Heart right ventricle (tissue), 16 donors: ENCODE results near the gene EHMT1. TPM values are rescaled to one million over a fixed set of nuclear protein-coding genes. Genes with fewer than 3 reads are reported as not detected.
A peak's percentile ranks its signal among the peaks of the same experiment; 100 is the strongest.

Experiments used
- ATAC-seq, 8 donors: fragments of 200-7000 bp; cut with Tn5 transposase; one replicate each; pipeline ENCODE4 v1.9.1; 2020; ENCODE audit warnings: mild to moderate bottlenecking in 8 of 8, moderate library complexity in 8 of 8, moderate number of reproducible peaks in 1 of 8
- DNase-seq, 2 donors: peaks; one replicate each; pipeline ENCODE4 v3.0.0-alpha.2; 2020
- H3K27ac ChIP-seq, 10 donors: fragments of 200-600 bp; sonication (generic) in 2 of 10; one replicate each; pipeline versions ENCODE4 v1.5.0 to v1.8.0; 2020 to 2022; ENCODE audit warnings: mild to moderate bottlenecking in 3 of 10
- H3K27me3 ChIP-seq, 7 donors: fragments of 200-600 bp; one replicate each; pipeline ENCODE4 v1.8.0; 2021 to 2022; ENCODE audit warnings: mild to moderate bottlenecking in 2 of 7
- H3K36me3 ChIP-seq, 9 donors: fragments of 200-600 bp; sonication (generic) in 1 of 9; one replicate each; pipeline versions ENCODE4 v1.5.0 to v1.8.0; 2020 to 2022; ENCODE audit warnings: mild to moderate bottlenecking in 2 of 9
- H3K4me1 ChIP-seq, 9 donors: fragments of 200-600 bp; sonication (generic) in 1 of 9; one replicate each; pipeline versions ENCODE4 v1.5.0 to v1.8.0; 2020 to 2022; ENCODE audit warnings: mild to moderate bottlenecking in 4 of 9
- H3K4me3 ChIP-seq, 10 donors: fragments of 200-600 bp; sonication (generic) in 2 of 10; one replicate each; pipeline versions ENCODE4 v1.5.0 to v1.8.0; 2020 to 2022; ENCODE audit warnings: mild to moderate bottlenecking in 7 of 10, moderate library complexity in 2 of 10
- H3K9me3 ChIP-seq, 11 donors: fragments of 200-600 bp in 10 of 11; sonication (generic) in 2 of 11; one replicate each; pipeline versions ENCODE4 v1.5.0 to v1.8.0; 2013 to 2022; ENCODE audit warnings: mild to moderate bottlenecking in 2 of 11, control low read depth in 1 of 11, moderate library complexity in 1 of 11
- WGBS, 2 donors: extraction: QIAGEN DNeasy Blood & Tissue Kit; methylation state at CpG; one replicate each; pipeline ENCODE4 v1.1.7; 2013; ENCODE audit warnings: inconsistent platforms in 1 of 2; 5-methylcytosine and 5-hydroxymethylcytosine counted together
- intact Hi-C, 10 donors: fragments of 100-400 bp; cut with DNase I; formaldehyde crosslinking; loops; one replicate each; pipeline versions ENCODE4 v1.11.1 to v1.14.2; 2022
- polyA plus RNA-seq, 2 donors: library from polyadenylated mRNA; stranded (reverse); fragments of 200-250 nt; gene quantifications; one replicate each; pipeline ENCODE4 v1.2.3, GENCODE V29; 2013
- total RNA-seq, 10 donors: library from RNA; stranded (reverse); fragmentation: NEBNext Ultra II Directional in 3 of 10; extraction: Animal tissue kit (Norgen Biotek cat#: 25700) in 3 of 10; gene quantifications; one replicate each; pipeline versions ENCODE4 v1.2.1 to v1.2.4, GENCODE V29; 2021 to 2023
- TF ChIP-seq, protein P1 (sequence below), 9 donors: fragments of 200-600 bp; sonication (generic) in 2 of 9; IDR thresholded peaks; one replicate each; pipeline versions ENCODE4 v1.5.0 to v1.8.0; 2021 to 2022; ENCODE audit warnings: antibody characterized with exemption in 9 of 9, mild to moderate bottlenecking in 5 of 9, moderate library complexity in 1 of 9
- donor health status: Arrhythmogenic right ventricular cardiomyopathy.
- donor health status: ischemic (EF 13 %, LVEDD 7.1; RV severe dilation, severe dysfunction).
- donor health status: healthy with polysubstance abuse.
- donor health status: DM: no; HTN: yes; CAD: no.
- donor health status: DM: no; HTN: no; CAD: no.
- donor health status: ischemic (EF 25% LVEDD 6.9; RV normal size, moderate dysfunction).
- donor health status: ischemic (EF 25% LVEDD 5.7; RV mildly dilated, moderate dysfunction).
- donor health status: healthy.
- donor health status: DM: yes; HTN: yes; CAD: no.
- donor health status: Ischemic cardiomyopathy.
- donor health status: ischemic (EF 35%, LVEDD 5.7; RV mildly dilated, moderate dysfunction).
- donor health status: nonischemic (EF 11% LVEDD 7.7; RV severe dilation, severe dysfunction).
- donor health status: DM: yes; HTN: yes; CAD: no.
- donor health status: PGD.
- donor health status: ischemic (EF 29% LVEDD 5.4; RV normal size, mild dysfunction).
- donor health status: nonischemic (EF 23%, LVEDD 6.1; RV moderate dilation, normal function).

The EHMT1 gene
- total and polyA plus RNA-seq, 12 donors, result 19.6 to 45.1 (median 31.1) TPM

GRCh38 chr9:137679695-137680305 lies 61.0 kb downstream of the EHMT1 start:
- Histone ChIP-seq H3K9me3 (no peaks in the 10 kb centered on the region), H3K4me3 (no peak overlapping the region), H3K4me1 (peaks cover 6 to 52% (median 38%) of the 10 kb centered on the region in 9 donors), H3K27me3 (no peaks in the 10 kb centered on the region), H3K27ac (no peak overlapping the region), H3K36me3 (peaks cover 0 to 16% (median 0%) of the 10 kb centered on the region in 9 donors)
- intact Hi-C loops, result loop anchor here in 3 of 10 donors (10.0 kb wide), 2 partner anchors 65 to 75 kb away; partner anchors contain the start of gene EHMT1 (in 1 of the 3)
- DNase-seq (no peak), ATAC-seq (no peak)
- 76 to 86% methylated on average over 7 of the region's 7 CpGs for WGBS, 2 donors
- TF ChIP-seq, protein P1, sequence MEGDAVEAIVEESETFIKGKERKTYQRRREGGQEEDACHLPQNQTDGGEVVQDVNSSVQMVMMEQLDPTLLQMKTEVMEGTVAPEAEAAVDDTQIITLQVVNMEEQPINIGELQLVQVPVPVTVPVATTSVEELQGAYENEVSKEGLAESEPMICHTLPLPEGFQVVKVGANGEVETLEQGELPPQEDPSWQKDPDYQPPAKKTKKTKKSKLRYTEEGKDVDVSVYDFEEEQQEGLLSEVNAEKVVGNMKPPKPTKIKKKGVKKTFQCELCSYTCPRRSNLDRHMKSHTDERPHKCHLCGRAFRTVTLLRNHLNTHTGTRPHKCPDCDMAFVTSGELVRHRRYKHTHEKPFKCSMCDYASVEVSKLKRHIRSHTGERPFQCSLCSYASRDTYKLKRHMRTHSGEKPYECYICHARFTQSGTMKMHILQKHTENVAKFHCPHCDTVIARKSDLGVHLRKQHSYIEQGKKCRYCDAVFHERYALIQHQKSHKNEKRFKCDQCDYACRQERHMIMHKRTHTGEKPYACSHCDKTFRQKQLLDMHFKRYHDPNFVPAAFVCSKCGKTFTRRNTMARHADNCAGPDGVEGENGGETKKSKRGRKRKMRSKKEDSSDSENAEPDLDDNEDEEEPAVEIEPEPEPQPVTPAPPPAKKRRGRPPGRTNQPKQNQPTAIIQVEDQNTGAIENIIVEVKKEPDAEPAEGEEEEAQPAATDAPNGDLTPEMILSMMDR (IDR thresholded peaks at IDR 0.05), result no peak

DNA sequence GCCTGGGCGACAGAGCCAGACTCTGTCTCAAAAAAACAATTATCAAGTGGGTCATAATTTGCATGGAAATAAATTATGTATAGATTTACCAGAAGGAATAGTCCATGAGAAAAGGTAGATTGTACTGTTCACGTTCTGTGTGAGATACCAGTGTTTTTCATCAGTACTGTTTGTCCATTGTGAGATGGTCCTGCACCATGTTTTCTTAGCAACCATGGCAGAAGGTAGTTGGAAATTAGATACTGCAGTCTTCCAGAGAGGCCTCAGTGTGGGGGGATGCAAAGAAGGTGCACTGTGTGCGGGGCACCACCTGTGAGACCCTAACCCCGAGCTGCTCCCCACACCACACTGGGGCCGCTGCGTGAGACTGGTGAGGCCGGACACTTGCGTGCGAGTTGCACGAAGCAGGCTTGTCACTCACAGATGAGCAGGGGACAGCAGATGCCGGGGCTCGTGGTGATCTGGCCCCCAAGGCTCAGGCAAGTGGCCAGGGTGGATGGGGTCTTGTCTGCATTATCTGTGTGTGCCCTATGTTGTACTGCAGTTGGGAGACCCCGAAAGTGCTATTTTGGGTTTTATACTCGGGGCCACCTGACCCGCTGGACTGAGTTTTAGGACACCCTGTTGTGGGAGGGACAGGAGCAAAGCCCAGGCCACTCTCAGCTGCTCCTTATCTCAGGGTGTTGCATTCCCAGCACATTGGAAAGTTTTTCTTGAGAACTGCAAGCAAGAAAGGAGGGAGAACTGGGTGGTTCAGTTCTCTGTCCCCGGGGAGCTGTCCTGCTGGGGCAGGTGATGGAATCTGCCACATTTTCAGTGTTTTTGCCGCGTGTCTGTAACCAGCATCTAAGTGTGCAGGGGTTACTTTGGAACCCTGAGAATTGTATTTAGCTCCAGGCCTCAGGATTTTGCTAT lies 61.9 kb downstream of the EHMT1 start:
- Histone ChIP-seq H3K27ac (no peak overlapping the region), H3K36me3 (peaks cover 0 to 16% (median 0%) of the 10 kb centered on the region in 9 donors), H3K9me3 (no peaks in the 10 kb centered on the region), H3K4me3 (no peak overlapping the region), H3K27me3 (no peaks in the 10 kb centered on the region), H3K4me1 (peaks cover 6 to 48% (median 37%) of the 10 kb centered on the region in 9 donors)
- no peak for DNase-seq
- TF ChIP-seq, protein P1 (IDR thresholded peaks at IDR 0.05), result no peak
- intact Hi-C loops, result no loop called here
- peak in 7 of 8 donors; percentile 36 to 65 (median 41) for ATAC-seq
- 73 to 76% methylated on average over 18 of the region's 18 CpGs for WGBS, 2 donors

DNA sequence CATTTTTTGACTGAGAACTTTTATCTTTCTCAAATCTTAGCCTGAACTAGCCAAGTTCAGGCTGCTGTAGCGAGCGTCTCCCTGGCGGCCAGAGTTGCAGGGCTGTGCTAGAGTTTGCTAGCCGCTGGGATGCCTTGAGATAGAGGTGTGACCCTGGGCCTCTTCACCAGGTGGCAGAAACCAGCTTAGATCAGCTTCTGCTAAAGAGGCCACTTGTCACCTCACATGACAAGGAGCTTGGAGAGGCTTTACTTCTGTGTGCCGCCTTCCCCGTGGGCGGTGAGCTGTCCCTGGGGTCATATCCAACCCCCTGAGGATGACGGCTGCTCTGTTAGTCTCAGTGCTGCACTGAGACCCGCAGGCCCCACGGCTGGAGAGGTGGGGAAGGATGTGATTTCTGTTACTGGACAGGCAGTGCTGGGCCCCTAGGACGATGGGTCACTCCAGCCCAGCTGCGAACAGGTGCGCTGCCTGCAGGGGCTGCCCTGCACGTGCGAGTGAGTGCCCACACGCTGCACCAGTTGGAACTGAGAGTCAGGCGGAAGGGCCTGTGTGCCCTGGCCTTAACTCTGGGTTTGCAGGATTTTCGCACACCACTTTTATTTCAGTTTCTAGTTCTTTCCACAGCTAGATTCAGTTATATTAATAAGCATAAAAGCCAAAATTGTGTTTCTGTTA lies 63.8 kb downstream of the EHMT1 start:
- H3K36me3 ChIP-seq, result peaks cover 0 to 10% (median 0%) of the 10 kb centered on the region in 9 donors
- TF ChIP-seq, protein P1 (IDR thresholded peaks at IDR 0.05), result no peak
- no peak overlapping the region for H3K4me3 ChIP-seq
- H3K9me3 ChIP-seq, result no peaks in the 10 kb centered on the region
- ATAC-seq (peak in 2 of 8 donors; percentile 22 to 44), DNase-seq (no peak)
- H3K4me1 ChIP-seq, result peaks cover 6 to 52% (median 37%) of the 10 kb centered on the region in 9 donors
- intact Hi-C loops, result no loop called here
- no peaks in the 10 kb centered on the region for H3K27me3 ChIP-seq
- H3K27ac ChIP-seq, result no peak overlapping the region
- 76 to 83% methylated on average over 18 of the region's 18 CpGs for WGBS, 2 donors

DNA sequence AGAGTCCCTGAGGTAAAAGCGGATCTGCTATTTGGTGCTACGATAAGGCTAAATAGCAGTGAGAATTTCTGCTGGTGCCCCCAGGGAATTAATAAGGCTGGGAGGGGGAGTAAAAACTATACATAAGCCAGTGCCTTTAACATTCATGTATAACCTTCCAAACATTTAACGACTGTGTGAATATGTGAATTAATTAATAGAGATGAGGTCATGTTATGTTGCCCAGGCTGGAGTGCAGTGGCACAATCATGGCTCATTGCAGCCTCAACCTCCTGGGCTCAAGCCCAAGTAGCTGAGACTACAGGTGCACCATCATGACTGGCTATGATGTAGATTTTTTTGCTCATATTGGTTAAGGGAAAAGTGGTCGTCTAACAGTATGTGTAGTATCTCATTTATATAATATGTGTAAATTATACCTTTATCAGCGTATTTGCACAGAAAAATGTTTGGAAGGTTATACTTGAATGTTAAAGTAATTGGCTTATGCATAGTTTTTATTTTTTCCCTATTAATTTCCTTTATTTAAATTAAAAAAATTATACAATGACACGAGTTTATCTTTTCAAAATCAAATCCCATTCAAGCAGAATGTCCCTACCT lies 64.6 kb downstream of the EHMT1 start:
- no peak overlapping the region for H3K4me3 ChIP-seq
- no peaks in the 10 kb centered on the region for H3K9me3 ChIP-seq
- no peaks in the 10 kb centered on the region for H3K27me3 ChIP-seq
- no peak overlapping the region for H3K27ac ChIP-seq
- H3K36me3 ChIP-seq, result peaks cover 0 to 6% (median 0%) of the 10 kb centered on the region in 9 donors
- DNase-seq (no peak), ATAC-seq (no peak)
- intact Hi-C loops, result no loop called here
- peaks cover 6 to 55% (median 38%) of the 10 kb centered on the region in 9 donors for H3K4me1 ChIP-seq
- TF ChIP-seq, protein P1 (IDR thresholded peaks at IDR 0.05), result no peak
- WGBS, 2 donors, result 82 to 83% methylated on average over 6 of the region's 6 CpGs
